ENCODE data around the gene NPC2.
"Not testable (repeated sequence)": the region's sequence is repeated elsewhere in the genome, so short reads cannot be mapped to it uniquely, and the experiment has no call there.

Gene NPC2

GRCh38 chr14:74492776-74493342 is at the start of gene NPC2:
Gene NPC2 (minus strand): TSS chr14:74493305. CDS start chr14:74493274, 31 bp downstream.
- DNase-seq = no peak

- DNase-seq = no peak
Observed at GRCh38 chr14:74542056-74542685, 49.1 kb upstream of the NPC2 start.

- DNase-seq = no peak
Observed at GRCh38 chr14:74541225-74541624, 48.1 kb upstream of the NPC2 start.

GRCh38 chr14:74539503-74539902 is 46.4 kb upstream of the NPC2 start:
- no peak for DNase-seq

- DNase-seq = no peak
Observed at GRCh38 chr14:74538411-74539391, 45.6 kb upstream of the NPC2 start.

- not testable (repeated sequence) for DNase-seq
Observed at GRCh38 chr14:74536336-74536735, 43.2 kb upstream of the NPC2 start.

GRCh38 chr14:74535756-74536325 is 42.7 kb upstream of the NPC2 start:
- DNase-seq = no peak

GRCh38 chr14:74533576-74533975 is 40.5 kb upstream of the NPC2 start:
- DNase-seq = no peak

- no peak for DNase-seq
Observed at GRCh38 chr14:74532246-74532645, 39.1 kb upstream of the NPC2 start.

GRCh38 chr14:74531467-74531866 is 38.4 kb upstream of the NPC2 start:
- no peak for DNase-seq

GRCh38 chr14:74531006-74531405 is 37.9 kb upstream of the NPC2 start:
- DNase-seq = no peak

- DNase-seq = no peak
Observed at GRCh38 chr14:74528886-74529285, 35.8 kb upstream of the NPC2 start.

- no peak for DNase-seq
Observed at GRCh38 chr14:74528406-74528805, 35.3 kb upstream of the NPC2 start.

GRCh38 chr14:74527736-74528280 is 34.7 kb upstream of the NPC2 start:
- DNase-seq = no peak

GRCh38 chr14:74526854-74527585 is 33.9 kb upstream of the NPC2 start:
- no peak for DNase-seq

GRCh38 chr14:74525361-74525851 is 32.3 kb upstream of the NPC2 start:
- no peak for DNase-seq

- no peak for DNase-seq
Observed at GRCh38 chr14:74524812-74525135, 31.7 kb upstream of the NPC2 start.

- DNase-seq = no peak
Observed at GRCh38 chr14:74524076-74524811, 31.1 kb upstream of the NPC2 start.

- no peak for DNase-seq
Observed at GRCh38 chr14:74522740-74523139, 29.6 kb upstream of the NPC2 start.

GRCh38 chr14:74521756-74522155 is 28.7 kb upstream of the NPC2 start:
- no peak for DNase-seq

- no peak for DNase-seq
Observed at GRCh38 chr14:74519316-74520074, 26.4 kb upstream of the NPC2 start.

All from COR-L47 (cell line).